Liver (tissue), 9 donors: Measurements from ENCODE around the gene FLNA. TPM values are rescaled to one million over a fixed set of nuclear protein-coding genes. Genes with fewer than 3 reads are reported as not detected.

Source experiments
- DNase-seq: peaks from one replicate; pipeline ENCODE4 v3.0.0-alpha.2; 2017; ENCODE audit warnings: low spot score
- H3K27ac ChIP-seq, 2 donors: one replicate each; pipeline ENCODE4 v1.7.0; 2013; ENCODE audit warnings: inconsistent platforms in 2 of 2, low read length in 2 of 2, control low read depth in 1 of 2, low read depth in 1 of 2, mild to moderate bottlenecking in 1 of 2
- H3K27me3 ChIP-seq, 4 donors: one replicate each; pipeline versions ENCODE4 v1.6.1 to v1.7.0; 2013; ENCODE audit warnings: low read length in 3 of 4, inconsistent platforms in 1 of 4, mild to moderate bottlenecking in 1 of 4, moderate library complexity in 1 of 4; ENCODE audit not compliant: control insufficient read depth in 4 of 4, insufficient read depth in 4 of 4
- H3K36me3 ChIP-seq, 4 donors: one replicate each; pipeline versions ENCODE4 v1.6.1 to v1.7.0; 2013; ENCODE audit warnings: low read length in 3 of 4, mild to moderate bottlenecking in 3 of 4, low read depth in 1 of 4, moderate library complexity in 1 of 4; ENCODE audit not compliant: control insufficient read depth in 4 of 4, insufficient read depth in 3 of 4
- H3K4me1 ChIP-seq, 4 donors: one replicate each; pipeline versions ENCODE4 v1.6.1 to v1.7.0; 2013; ENCODE audit warnings: low read length in 3 of 4, mild to moderate bottlenecking in 3 of 4, moderate library complexity in 1 of 4; ENCODE audit not compliant: control insufficient read depth in 4 of 4, insufficient read depth in 4 of 4
- H3K4me3 ChIP-seq, 3 donors: one replicate each; pipeline versions ENCODE4 v1.6.1 to v1.7.0; 2013; ENCODE audit warnings: low read length in 3 of 3, control low read depth in 1 of 3, low read depth in 1 of 3, mild to moderate bottlenecking in 1 of 3
- H3K9ac ChIP-seq, 2 donors: one replicate each; pipeline ENCODE4 v1.7.0; 2013; ENCODE audit warnings: low read length in 2 of 2, mild to moderate bottlenecking in 2 of 2, moderate library complexity in 2 of 2, control low read depth in 1 of 2, low read depth in 1 of 2
- H3K9me3 ChIP-seq, 4 donors: one replicate each; pipeline versions ENCODE4 v1.6.1 to v1.7.0; 2013; ENCODE audit warnings: low read length in 3 of 4; ENCODE audit not compliant: control insufficient read depth in 4 of 4
- ATF3 ChIP-seq: IDR thresholded peaks from 2 replicates; pipeline ENCODE4 v1.6.1; 2016; ENCODE audit warnings: antibody characterized with exemption
- EGR1 ChIP-seq, 2 donors: IDR thresholded peaks; 2 replicates each; pipeline ENCODE4 v1.6.1; 2016 to 2018; ENCODE audit warnings: antibody characterized with exemption in 2 of 2, low read depth in 2 of 2
- FOXA1 ChIP-seq: IDR thresholded peaks from 2 replicates; pipeline ENCODE4 v1.6.1; 2016; ENCODE audit warnings: antibody characterized with exemption
- GABPA ChIP-seq, 2 donors: IDR thresholded peaks in 1 of 2; conservative IDR thresholded peaks in 1 of 2; 2 replicates each; pipeline ENCODE4 v1.6.1; 2016; ENCODE audit warnings: antibody characterized with exemption in 2 of 2, mild to moderate bottlenecking in 1 of 2, moderate library complexity in 1 of 2
- HNF4A ChIP-seq, 2 donors: conservative IDR thresholded peaks; 2 replicates each; pipeline ENCODE4 v1.6.1; 2016; ENCODE audit warnings: antibody characterized with exemption in 2 of 2, mild to moderate bottlenecking in 2 of 2
- HNF4G ChIP-seq: IDR thresholded peaks from 2 replicates; pipeline ENCODE4 v1.6.1; 2016; ENCODE audit warnings: antibody characterized with exemption
- JUND ChIP-seq, 2 donors: IDR thresholded peaks; 2 replicates each; pipeline ENCODE4 v1.6.1; 2016; ENCODE audit warnings: antibody characterized with exemption in 2 of 2
- NR2F2 ChIP-seq: IDR thresholded peaks from 2 replicates; pipeline ENCODE4 v1.6.1; 2016; ENCODE audit warnings: antibody characterized with exemption
- RAD21 ChIP-seq, 2 donors: IDR thresholded peaks; 2 replicates each; pipeline ENCODE4 v1.6.1; 2016; ENCODE audit warnings: antibody characterized with exemption in 2 of 2, mild to moderate bottlenecking in 2 of 2
- REST ChIP-seq: IDR thresholded peaks from 2 replicates; pipeline ENCODE4 v1.6.1; 2016; ENCODE audit warnings: antibody characterized with exemption, mild to moderate bottlenecking
- SP1 ChIP-seq: IDR thresholded peaks from 2 replicates; pipeline ENCODE4 v1.6.1; 2018; ENCODE audit warnings: antibody characterized with exemption, mild to moderate bottlenecking
- TAF1 ChIP-seq: conservative IDR thresholded peaks from 2 replicates; pipeline ENCODE4 v1.6.1; 2016; ENCODE audit warnings: antibody characterized with exemption, mild to moderate bottlenecking
- YY1 ChIP-seq: IDR thresholded peaks from 2 replicates; pipeline ENCODE4 v1.6.1; 2016; ENCODE audit warnings: antibody characterized with exemption, mild to moderate bottlenecking
- WGBS: extraction: QIAGEN DNeasy Blood & Tissue Kit; methylation state at CpG from one replicate; pipeline ENCODE4 v1.1.7; 2013; 5-methylcytosine and 5-hydroxymethylcytosine counted together
- polyA plus RNA-seq, 2 donors: library from polyadenylated mRNA; stranded (reverse) in 1 of 2; unstranded in 1 of 2; fragments of 200-250 nt in 1 of 2; fragments of >200 nt in 1 of 2; fragmentation: Nextera tagmentation in 1 of 2; extraction: Ambion mirVana in 1 of 2; gene quantifications; one replicate each; pipeline versions ENCODE4 v1.2.1 to v1.2.3, GENCODE V29; 2013 to 2015
- total RNA-seq, 2 donors: library from RNA; depleted of rRNA; stranded (reverse); fragments of >200 nt; gene quantifications; one replicate each; pipeline ENCODE4 v1.2.3, GENCODE V29; 2014
- TF ChIP-seq, protein P1 (sequence below): IDR thresholded peaks from 2 replicates; pipeline ENCODE4 v1.6.1; 2016; ENCODE audit warnings: antibody characterized with exemption
- TF ChIP-seq, protein P2 (sequence below): fragments of 150-350 bp; IDR thresholded peaks from 2 replicates; pipeline ENCODE4 v1.5.1; 2017; ENCODE audit warnings: improper control_type of control experiment, low read depth, low read length; ENCODE audit not compliant: missing input control
- donor health status: healthy.
- donor health status: healthy.
- donor health status: healthy.
- donor health status: healthy.
- donor health status: healthy.

Gene FLNA
- total and polyA plus RNA-seq, 4 donors = 23.4 to 152 (median 118) TPM

DNA sequence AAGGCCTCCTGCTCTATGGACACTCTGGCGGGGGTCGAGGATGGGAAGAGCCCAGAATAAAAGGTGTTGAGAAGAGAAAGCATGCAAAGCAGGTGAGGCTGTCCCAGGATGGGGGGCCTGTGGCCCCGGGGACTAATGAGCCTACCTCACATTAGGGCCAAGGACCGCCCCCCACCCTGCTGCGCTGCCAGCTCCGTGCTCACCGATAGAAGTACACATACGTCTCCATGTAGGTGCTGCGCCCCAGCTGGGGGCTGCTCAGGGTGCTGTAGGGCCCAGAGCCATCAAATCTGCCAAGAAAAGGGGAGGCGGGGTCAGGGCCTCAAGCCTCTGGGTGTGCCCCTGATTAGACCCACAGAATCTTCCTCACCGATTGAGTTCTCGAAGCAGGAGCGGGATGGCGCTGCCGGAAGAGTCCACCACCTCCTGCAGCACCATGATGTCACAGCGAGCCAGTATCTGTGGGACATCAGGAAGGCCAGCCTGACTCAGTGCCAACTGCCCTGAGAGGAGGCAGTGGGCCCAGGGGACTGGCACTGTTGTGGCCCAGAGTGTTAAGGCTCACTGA lies 30.3 kb upstream of the FLNA start (continued):
- TF ChIP-seq REST = no peak

GRCh38 chrX:154403858-154404257 lies 29.4 kb upstream of the FLNA start:
- H3K9me3 ChIP-seq = no peaks in the 10 kb centered on the region
- 98% methylated on average over 4 of the region's 4 CpGs for WGBS
- H3K4me1 ChIP-seq = peaks cover 1 to 34% (median 26%) of the 10 kb centered on the region in 4 donors
- no peak overlapping the region for H3K9ac ChIP-seq
- TF ChIP-seq JUND (IDR thresholded peaks at IDR 0.05) = no peak
- TF ChIP-seq ATF3 = no peak
- no peak overlapping the region for H3K27ac ChIP-seq
- H3K4me3 ChIP-seq = no peak overlapping the region
- H3K36me3 ChIP-seq = peaks cover 0 to 10% (median 7%) of the 10 kb centered on the region in 4 donors
- DNase-seq = no peak
- H3K27me3 ChIP-seq = no peaks in the 10 kb centered on the region

DNA sequence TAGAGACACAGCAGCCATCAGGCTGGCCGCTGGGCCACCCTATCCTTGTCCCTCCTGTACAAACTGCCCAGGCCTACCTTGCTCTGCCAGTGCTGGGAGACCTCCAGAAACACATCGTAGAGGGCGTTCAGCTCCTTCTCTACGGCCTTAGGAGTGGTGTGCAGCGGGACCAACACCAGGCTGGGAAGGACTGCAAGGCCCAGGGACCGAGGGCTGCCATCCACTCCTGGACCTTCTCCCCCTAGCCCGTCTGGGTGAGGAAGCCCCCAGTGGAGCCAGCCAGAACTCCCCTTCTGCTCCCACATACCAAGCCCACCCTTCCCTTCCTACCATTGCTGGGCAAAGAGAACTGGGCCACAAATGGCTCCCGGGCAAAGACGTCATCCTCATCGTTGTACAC lies 28.8 kb upstream of the FLNA start:
- no peak overlapping the region for H3K27ac ChIP-seq
- TF ChIP-seq YY1 (no peak), EGR1 (IDR thresholded peaks at IDR 0.05; ENCODE audit: low read depth in 2 of 2) (no peak)
- TF ChIP-seq, protein P1, sequence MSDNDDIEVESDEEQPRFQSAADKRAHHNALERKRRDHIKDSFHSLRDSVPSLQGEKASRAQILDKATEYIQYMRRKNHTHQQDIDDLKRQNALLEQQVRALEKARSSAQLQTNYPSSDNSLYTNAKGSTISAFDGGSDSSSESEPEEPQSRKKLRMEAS = no peak

GRCh38 chrX:154402622-154403127 lies 28.2 kb upstream of the FLNA start:
- Histone ChIP-seq H3K36me3 (peaks cover 0 to 10% (median 7%) of the 10 kb centered on the region in 4 donors), H3K9me3 (no peaks in the 10 kb centered on the region), H3K27ac (no peak overlapping the region), H3K9ac (no peak overlapping the region), H3K4me3 (no peak overlapping the region), H3K4me1 (peaks cover 1 to 34% (median 26%) of the 10 kb centered on the region in 4 donors), H3K27me3 (no peaks in the 10 kb centered on the region)
- no peak for DNase-seq
- 76% methylated on average over 19 of the region's 19 CpGs for WGBS
- TF ChIP-seq YY1 (no peak), ATF3 (no peak), FOXA1 (no peak), TAF1 (no peak), HNF4G (no peak), GABPA (IDR thresholded peaks at IDR 0.05 in 1 of 2, conservative IDR thresholded peaks at IDR 0.05 in 1 of 2) (no peak), HNF4A (conservative IDR thresholded peaks at IDR 0.05) (no peak), SP1 (no peak), EGR1 (IDR thresholded peaks at IDR 0.05; ENCODE audit: low read depth in 2 of 2) (no peak), NR2F2 (no peak), REST (no peak), RAD21 (IDR thresholded peaks at IDR 0.05) (no peak)
- TF ChIP-seq, protein P2, sequence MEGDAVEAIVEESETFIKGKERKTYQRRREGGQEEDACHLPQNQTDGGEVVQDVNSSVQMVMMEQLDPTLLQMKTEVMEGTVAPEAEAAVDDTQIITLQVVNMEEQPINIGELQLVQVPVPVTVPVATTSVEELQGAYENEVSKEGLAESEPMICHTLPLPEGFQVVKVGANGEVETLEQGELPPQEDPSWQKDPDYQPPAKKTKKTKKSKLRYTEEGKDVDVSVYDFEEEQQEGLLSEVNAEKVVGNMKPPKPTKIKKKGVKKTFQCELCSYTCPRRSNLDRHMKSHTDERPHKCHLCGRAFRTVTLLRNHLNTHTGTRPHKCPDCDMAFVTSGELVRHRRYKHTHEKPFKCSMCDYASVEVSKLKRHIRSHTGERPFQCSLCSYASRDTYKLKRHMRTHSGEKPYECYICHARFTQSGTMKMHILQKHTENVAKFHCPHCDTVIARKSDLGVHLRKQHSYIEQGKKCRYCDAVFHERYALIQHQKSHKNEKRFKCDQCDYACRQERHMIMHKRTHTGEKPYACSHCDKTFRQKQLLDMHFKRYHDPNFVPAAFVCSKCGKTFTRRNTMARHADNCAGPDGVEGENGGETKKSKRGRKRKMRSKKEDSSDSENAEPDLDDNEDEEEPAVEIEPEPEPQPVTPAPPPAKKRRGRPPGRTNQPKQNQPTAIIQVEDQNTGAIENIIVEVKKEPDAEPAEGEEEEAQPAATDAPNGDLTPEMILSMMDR = no peak

More for the DNA sequence above, 28.8 kb upstream of the FLNA start:
- DNase-seq = no peak
- Histone ChIP-seq H3K36me3 (peaks cover 0 to 10% (median 7%) of the 10 kb centered on the region in 4 donors), H3K27me3 (no peaks in the 10 kb centered on the region), H3K4me3 (no peak overlapping the region), H3K9ac (no peak overlapping the region), H3K9me3 (no peaks in the 10 kb centered on the region), H3K4me1 (peaks cover 1 to 34% (median 26%) of the 10 kb centered on the region in 4 donors)
- 95% methylated on average over 10 of the region's 10 CpGs for WGBS
